ENCODE data around the gene AK5. TPM values are rescaled to one million over a fixed set of nuclear protein-coding genes. Genes with fewer than 3 reads are reported as not detected.

The AK5 gene
- total and polyA plus RNA-seq, 2 of the 4 experiments (the other 2 are of a cell fraction) = 22.5 to 25.8 TPM

GRCh38 chr1:77234096-77234495, 47.7 kb upstream of the AK5 start:
- TF ChIP-seq RAD21 (IDR thresholded peaks at IDR 0.05; ENCODE audit: low read length) (no peak), ELK1 (IDR thresholded peaks at IDR 0.05; ENCODE audit: borderline replicate concordance, low read depth, low read length) (no peak), CEBPB (IDR thresholded peaks at IDR 0.05; ENCODE audit: low read depth, low read length) (no peak)

More at GRCh38 chr1:77234096-77234495, 47.7 kb upstream of the AK5 start:
- Histone ChIP-seq H4K5ac (ENCODE audit: low read depth, low read length) (no peak overlapping the region), H3K4me3 (ENCODE audit: insufficient read depth, low read depth, low read length) (no peak overlapping the region), H3K79me1 (ENCODE audit: low read depth in 1 of 2, low read length in 2 of 2) (no peaks in the 10 kb centered on the region), H2AK9ac (replicated peaks; ENCODE audit: low read depth, low read length, poor library complexity) (no peak overlapping the region), H2AK5ac (ENCODE audit: low read depth, low read length) (no peak overlapping the region), H4K8ac (ENCODE audit: low read depth in 2 of 2, low read length in 2 of 2) (no peak overlapping the region), H3K18ac (ENCODE audit: low read depth, low read length) (no peak overlapping the region), H2BK5ac (ENCODE audit: low read depth, low read length, poor library complexity, severe bottlenecking) (no peak overlapping the region), H3K56ac (ENCODE audit: extremely low read depth, insufficient read depth, low read length) (no peak overlapping the region), H4K20me1 (ENCODE audit: insufficient read depth, low read length) (no peaks in the 10 kb centered on the region), H2AFZ (replicated peaks; ENCODE audit: low read length, poor library complexity) (no peak overlapping the region), H3K4ac (ENCODE audit: low read depth, low read length) (no peak overlapping the region), H2BK15ac (ENCODE audit: low read depth, low read length) (no peak overlapping the region), H2BK120ac (ENCODE audit: low read depth, low read length) (no peak overlapping the region), H3K36me3 (ENCODE audit: control insufficient read depth, insufficient read depth, low read length) (no peaks in the 10 kb centered on the region), H4K91ac (ENCODE audit: insufficient read depth, low read depth, low read length) (no peak overlapping the region), H3K14ac (replicated peaks; ENCODE audit: low read depth, low read length) (no peak overlapping the region), H2BK20ac (ENCODE audit: low read depth, low read length) (no peak overlapping the region), H3K9me1 (ENCODE audit: insufficient read depth, low read length) (no peaks in the 10 kb centered on the region), H3K23ac (ENCODE audit: low read depth, low read length) (no peak overlapping the region), H3K27me3 (ENCODE audit: control insufficient read depth, insufficient read depth, low read length) (no peaks in the 10 kb centered on the region), H3K9me3 (ENCODE audit: control insufficient read depth, insufficient read depth, low read length) (no peaks in the 10 kb centered on the region), H3K27ac (ENCODE audit: insufficient read depth, low read length) (no peak overlapping the region), H3K4me1 (ENCODE audit: control insufficient read depth, insufficient read depth, low read length) (no peaks in the 10 kb centered on the region), H3K4me2 (ENCODE audit: low read depth, low read length) (no peak overlapping the region), H3K9ac (ENCODE audit: low read depth, low read length) (no peak overlapping the region)
- dilution Hi-C loops (cut with HindIII; ENCODE audit: low sequenced_read_pairs, unreplicated experiment) = no loop called here
- no CpG with 5 or more reads among the region's 1 CpG for whole genome bisulfite sequencing, 2 experiments (ENCODE audit: extremely low coverage in 2 of 2, insufficient read length in 1 of 2)
- ATAC-seq (ENCODE audit: low read depth) (no peak), DNase-seq (no peak)
- ChIA-PET POLR2A (ENCODE audit: unreplicated experiment) (no interaction called here), CTCF (no interaction called here)
- in situ Hi-C loops (cut with MboI; ENCODE audit: low sequenced_read_pairs) = no loop called here
- intact Hi-C loops (cut with micrococcal nuclease) = no loop called here
- BruUV-seq (replicated peaks) = no TSS peak
